Measurements from ENCODE around the gene TDP1. TPM values are rescaled to one million over a fixed set of nuclear protein-coding genes. Genes with fewer than 3 reads are reported as not detected.

The TDP1 gene
- total RNA-seq, 1 donor from 2014 or later = 40.2 TPM

GRCh38 chr14:89963288-89963978, 7.7 kb downstream of the TDP1 start:
- no peak for DNase-seq (ENCODE audit: low read depth)
- TF ChIP-seq CTCF (conservative IDR thresholded peaks at IDR 0.05; ENCODE audit: low read depth, low read length) = no peak
- H3K4me3 ChIP-seq (ENCODE audit: low read depth, low read length) = no peak overlapping the region

- DNase-seq (ENCODE audit: low read depth) = no peak
- no peak overlapping the region for H3K4me3 ChIP-seq (ENCODE audit: low read depth, low read length)
- TF ChIP-seq CTCF (conservative IDR thresholded peaks at IDR 0.05; ENCODE audit: low read depth, low read length) = no peak
Measured at GRCh38 chr14:89965839-89966238, 10.1 kb downstream of the TDP1 start.

GRCh38 chr14:89973234-89973823, 17.6 kb downstream of the TDP1 start:
- peak; percentile 9 for DNase-seq (ENCODE audit: low read depth)
- peak; percentile 97 for TF ChIP-seq CTCF (conservative IDR thresholded peaks at IDR 0.05; ENCODE audit: low read depth, low read length)
- no peak overlapping the region for H3K4me3 ChIP-seq (ENCODE audit: low read depth, low read length)

GRCh38 chr14:89977668-89978067, 21.9 kb downstream of the TDP1 start:
- no peak for TF ChIP-seq CTCF (conservative IDR thresholded peaks at IDR 0.05; ENCODE audit: low read depth, low read length)
- H3K4me3 ChIP-seq (ENCODE audit: low read depth, low read length) = no peak overlapping the region

GRCh38 chr14:89978656-89979055, 22.9 kb downstream of the TDP1 start:
- no peak for DNase-seq (ENCODE audit: low read depth)
- TF ChIP-seq CTCF (conservative IDR thresholded peaks at IDR 0.05; ENCODE audit: low read depth, low read length) = no peak
- H3K4me3 ChIP-seq (ENCODE audit: low read depth, low read length) = no peak overlapping the region

More at GRCh38 chr14:89977668-89978067, 21.9 kb downstream of the TDP1 start:
- no peak for DNase-seq (ENCODE audit: low read depth)

- TF ChIP-seq CTCF (conservative IDR thresholded peaks at IDR 0.05; ENCODE audit: low read depth, low read length) = no peak
- no peak for DNase-seq (ENCODE audit: low read depth)
- no peak overlapping the region for H3K4me3 ChIP-seq (ENCODE audit: low read depth, low read length)
Measured at GRCh38 chr14:89983375-89983774, 27.6 kb downstream of the TDP1 start.
